SJCRH30 (cell line): ENCODE data around the gene ZC3H10. TPM values are rescaled to one million over a fixed set of nuclear protein-coding genes. Genes with fewer than 3 reads are reported as not detected.
A peak's percentile ranks its signal among the peaks of the same experiment; 100 is the strongest.

ENCODE experiments used
- DNase-seq, 2 experiments: peaks; one replicate each; pipeline ENCODE4 v3.0.0-alpha.2; 2015 to 2020
- H3K27ac ChIP-seq: fragments of 250-450 bp; sonication (Bioruptor Pico); 2 replicates; pipeline ENCODE4 v1.5.1; 2020; ENCODE audit warnings: mild to moderate bottlenecking, moderate library complexity
- H3K27me3 ChIP-seq: fragments of 250-450 bp; sonication (Bioruptor Pico); 2 replicates; pipeline ENCODE4 v1.5.1; 2020; ENCODE audit warnings: mild to moderate bottlenecking, moderate library complexity
- H3K36me3 ChIP-seq: fragments of 250-450 bp; sonication (Bioruptor Pico); 2 replicates; pipeline ENCODE4 v1.5.1; 2020; ENCODE audit warnings: mild to moderate bottlenecking, moderate library complexity
- H3K4me1 ChIP-seq: fragments of 250-450 bp; sonication (Bioruptor Pico); 2 replicates; pipeline ENCODE4 v1.5.1; 2020; ENCODE audit warnings: mild to moderate bottlenecking, moderate library complexity
- H3K4me3 ChIP-seq: fragments of 250-450 bp; sonication (Bioruptor Pico); 2 replicates; pipeline ENCODE4 v1.5.1; 2020; ENCODE audit warnings: mild to moderate bottlenecking, moderate library complexity
- H3K9me3 ChIP-seq: fragments of 250-450 bp; sonication (Bioruptor Pico); replicated peaks from 2 replicates; pipeline ENCODE4 v1.5.1; 2020; ENCODE audit warnings: mild to moderate bottlenecking, moderate library complexity
- total RNA-seq: library from RNA; depleted of rRNA; stranded (reverse); fragments of >200 nt; shearing (Covaris generic); gene quantifications from 2 replicates; pipeline ENCODE4 v1.2.3, GENCODE V29; 2014; rRNA removed

Gene ZC3H10
- total RNA-seq, 1 experiment from 2014 or later = 5.5 TPM

GRCh38 chr12:56160193-56160763 lies 42.2 kb downstream of the ZC3H10 start:
- H3K36me3 ChIP-seq = peaks cover 62% of the 10 kb centered on the region
- DNase-seq = no peak
- no peak overlapping the region for H3K4me3 ChIP-seq
- H3K4me1 ChIP-seq = peaks cover 22% of the 10 kb centered on the region
- H3K27ac ChIP-seq = no peak overlapping the region
- H3K9me3 ChIP-seq = no peaks in the 10 kb centered on the region
- H3K27me3 ChIP-seq = no peaks in the 10 kb centered on the region

- Histone ChIP-seq H3K27me3 (no peaks in the 10 kb centered on the region), H3K4me3 (no peak overlapping the region), H3K27ac (no peak overlapping the region), H3K36me3 (peaks cover 63% of the 10 kb centered on the region), H3K9me3 (no peaks in the 10 kb centered on the region), H3K4me1 (peaks cover 22% of the 10 kb centered on the region)
- DNase-seq = no peak
Measured at GRCh38 chr12:56160894-56161689, 43.0 kb downstream of the ZC3H10 start.

GRCh38 chr12:56161690-56162351 lies 43.8 kb downstream of the ZC3H10 start:
- Histone ChIP-seq H3K4me1 (peaks cover 22% of the 10 kb centered on the region), H3K27ac (no peak overlapping the region), H3K36me3 (peaks cover 66% of the 10 kb centered on the region), H3K4me3 (no peak overlapping the region), H3K9me3 (no peaks in the 10 kb centered on the region), H3K27me3 (no peaks in the 10 kb centered on the region)
- no peak for DNase-seq

GRCh38 chr12:56162468-56163290 lies 44.6 kb downstream of the ZC3H10 start:
- H3K36me3 ChIP-seq = peaks cover 73% of the 10 kb centered on the region
- H3K9me3 ChIP-seq = no peaks in the 10 kb centered on the region
- DNase-seq = no peak
- no peak overlapping the region for H3K27ac ChIP-seq
- no peak overlapping the region for H3K4me3 ChIP-seq
- H3K27me3 ChIP-seq = no peaks in the 10 kb centered on the region
- peaks cover 19% of the 10 kb centered on the region for H3K4me1 ChIP-seq

GRCh38 chr12:56163533-56164344 lies 45.7 kb downstream of the ZC3H10 start:
- Histone ChIP-seq H3K36me3 (peaks cover 83% of the 10 kb centered on the region), H3K27ac (no peak overlapping the region), H3K9me3 (no peaks in the 10 kb centered on the region), H3K4me1 (peaks cover 19% of the 10 kb centered on the region), H3K4me3 (no peak overlapping the region), H3K27me3 (no peaks in the 10 kb centered on the region)
- no peak for DNase-seq

GRCh38 chr12:56164345-56164729 lies 46.3 kb downstream of the ZC3H10 start:
- Histone ChIP-seq H3K4me1 (peaks cover 19% of the 10 kb centered on the region), H3K36me3 (peaks cover 85% of the 10 kb centered on the region), H3K27me3 (no peaks in the 10 kb centered on the region), H3K9me3 (no peaks in the 10 kb centered on the region), H3K4me3 (no peak overlapping the region), H3K27ac (no peak overlapping the region)
- DNase-seq = no peak

- no peak overlapping the region for H3K4me3 ChIP-seq
- DNase-seq = peak; percentile 70 to 73
- H3K36me3 ChIP-seq = peaks cover 81% of the 10 kb centered on the region
- no peaks in the 10 kb centered on the region for H3K9me3 ChIP-seq
- H3K27me3 ChIP-seq = no peaks in the 10 kb centered on the region
- peaks cover 10% of the 10 kb centered on the region for H3K4me1 ChIP-seq
- peak overlapping the region; percentile 52 for H3K27ac ChIP-seq
Measured at GRCh38 chr12:56165369-56165768, 47.3 kb downstream of the ZC3H10 start.

DNA sequence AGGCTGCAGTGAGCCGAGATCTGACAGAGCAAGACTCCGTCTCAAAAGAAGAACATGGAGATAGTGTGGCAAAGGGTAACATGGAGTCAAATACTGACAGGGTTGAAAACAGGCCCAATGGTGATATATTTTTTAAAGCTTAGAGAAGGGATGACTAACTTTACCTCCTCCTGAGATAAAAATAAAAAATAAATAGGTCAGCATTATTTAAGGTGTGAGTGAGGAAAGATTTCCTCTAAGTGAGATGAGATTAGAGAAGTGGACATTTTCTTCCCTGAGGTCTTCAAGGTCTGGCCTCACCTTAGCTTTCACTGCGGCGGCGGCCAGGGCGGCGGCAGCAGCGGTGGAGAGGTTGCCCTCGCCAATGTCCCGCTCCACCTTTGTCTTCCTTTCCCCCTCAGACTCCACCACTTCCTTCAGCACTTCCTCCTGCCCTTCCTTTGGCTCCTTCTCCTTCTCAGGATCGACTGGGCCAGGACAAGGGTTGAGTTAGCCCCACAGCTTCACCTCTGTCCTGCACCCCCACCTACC lies 51.2 kb downstream of the ZC3H10 start:
- peaks cover 73% of the 10 kb centered on the region for H3K36me3 ChIP-seq
- DNase-seq = no peak
- no peaks in the 10 kb centered on the region for H3K27me3 ChIP-seq
- H3K4me3 ChIP-seq = no peak overlapping the region
- H3K4me1 ChIP-seq = peaks cover 8% of the 10 kb centered on the region
- no peaks in the 10 kb centered on the region for H3K9me3 ChIP-seq
- H3K27ac ChIP-seq = no peak overlapping the region

DNA sequence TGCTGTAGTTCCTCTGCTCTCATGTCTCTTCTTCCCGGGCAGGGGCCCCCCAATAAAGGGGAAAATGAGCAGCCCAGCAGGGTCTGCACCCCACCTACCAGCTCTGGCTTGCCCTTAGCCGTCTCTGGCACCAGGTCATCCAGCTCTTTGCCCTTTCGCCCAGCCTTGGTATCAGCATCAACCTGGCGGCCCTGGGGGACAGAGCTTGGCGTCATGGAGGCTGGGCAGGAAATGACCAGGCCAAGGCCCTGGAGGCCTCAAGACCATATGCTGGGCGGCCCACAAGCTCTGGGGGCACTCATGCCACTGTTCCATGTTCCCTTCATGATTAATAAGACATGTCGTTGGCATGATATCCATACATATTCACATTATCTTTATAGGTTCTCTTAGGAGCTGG lies 54.8 kb downstream of the ZC3H10 start:
- no peaks in the 10 kb centered on the region for H3K4me1 ChIP-seq
- no peaks in the 10 kb centered on the region for H3K27me3 ChIP-seq
- no peak for DNase-seq
- H3K27ac ChIP-seq = no peak overlapping the region
- H3K4me3 ChIP-seq = no peak overlapping the region
- peaks cover 61% of the 10 kb centered on the region for H3K36me3 ChIP-seq
- H3K9me3 ChIP-seq = no peaks in the 10 kb centered on the region

Other genes starting within 250 kb of the ZC3H10 start
- 24.0 and 25.6 TPM in 2 replicates for gene PYM1, start 190.4 kb upstream of the ZC3H10 start, total RNA-seq
- gene DGKA, start 187.1 kb upstream of the ZC3H10 start, total RNA-seq = 3.7 and 4.4 TPM in 2 replicates
- 1.2 and 1.3 TPM in 2 replicates for gene PMEL, start 152.2 kb upstream of the ZC3H10 start, total RNA-seq
- gene CDK2, start 151.4 kb upstream of the ZC3H10 start, total RNA-seq = 99.6 and 106 TPM in 2 replicates
- gene RAB5B, start 144.2 kb upstream of the ZC3H10 start, total RNA-seq = 59.4 and 61.0 TPM in 2 replicates
- gene SUOX, start 121.0 kb upstream of the ZC3H10 start, total RNA-seq = 10.0 and 13.2 TPM in 2 replicates
- gene IKZF4, start 97.2 kb upstream of the ZC3H10 start, total RNA-seq = 1.7 and 2.2 TPM in 2 replicates
- 229 and 271 TPM in 2 replicates for gene RPS26, start 76.3 kb upstream of the ZC3H10 start, total RNA-seq
- gene ERBB3, start 38.1 kb upstream of the ZC3H10 start, total RNA-seq = 38.0 and 38.8 TPM in 2 replicates
- gene PA2G4, start 13.7 kb upstream of the ZC3H10 start, total RNA-seq = 342 and 348 TPM in 2 replicates
- gene RPL41, start 1.6 kb upstream of the ZC3H10 start, total RNA-seq = 5,544 and 5,661 TPM in 2 replicates
- 86.7 and 92.9 TPM in 2 replicates for gene ESYT1, start 10.0 kb downstream of the ZC3H10 start, total RNA-seq
- 199 and 208 TPM in 2 replicates for gene MYL6B, start 34.3 kb downstream of the ZC3H10 start, total RNA-seq
- gene MYL6, start 40.1 kb downstream of the ZC3H10 start, total RNA-seq = 564 and 633 TPM in 2 replicates
- 57.3 and 60.9 TPM in 2 replicates for gene SMARCC2, start 71.2 kb downstream of the ZC3H10 start, total RNA-seq
- 24.3 and 25.7 TPM in 2 replicates for gene RNF41, start 103.7 kb downstream of the ZC3H10 start, total RNA-seq
- gene NABP2, start 106.1 kb downstream of the ZC3H10 start, total RNA-seq = 43.2 and 46.5 TPM in 2 replicates
- not detected in 2 replicates for gene SLC39A5, start 111.8 kb downstream of the ZC3H10 start, total RNA-seq
- gene ANKRD52, start 140.1 kb downstream of the ZC3H10 start, total RNA-seq = 12.0 and 12.5 TPM in 2 replicates
- gene COQ10A, start 148.7 kb downstream of the ZC3H10 start, total RNA-seq = 13.8 and 14.4 TPM in 2 replicates
- 183 and 185 TPM in 2 replicates for gene CS, start 182.1 kb downstream of the ZC3H10 start, total RNA-seq
- 75.2 and 80.9 TPM in 2 replicates for gene CNPY2, start 197.7 kb downstream of the ZC3H10 start, total RNA-seq
- 25.5 and 27.9 TPM in 2 replicates for gene PAN2, start 215.7 kb downstream of the ZC3H10 start, total RNA-seq
- gene IL23A, start 220.6 kb downstream of the ZC3H10 start, total RNA-seq = 0.41 TPM in 1 of 2 replicates, not detected in the other
- gene STAT2, start 241.8 kb downstream of the ZC3H10 start, total RNA-seq = 38.8 and 44.0 TPM in 2 replicates
- not detected in 2 replicates for gene APOF, start 244.6 kb downstream of the ZC3H10 start, total RNA-seq